ENCODE data around the gene CDON.
A peak's percentile ranks its signal among the peaks of the same experiment; 100 is the strongest.

CDON gene

GRCh38 chr11:126083829-126084607, 21.4 kb upstream of the CDON start:
- no peak overlapping the region for H3K4me3 ChIP-seq (replicated peaks in 1 of 2; ENCODE audit: low read depth in 2 of 2, low read length in 2 of 2)
- no peak for DNase-seq (ENCODE audit: low read depth in 2 of 2)
- no peak for TF ChIP-seq CTCF (IDR thresholded peaks at IDR 0.05; ENCODE audit: low read depth, low read length)

GRCh38 chr11:126082251-126083109, 19.8 kb upstream of the CDON start:
- no peak for TF ChIP-seq CTCF (IDR thresholded peaks at IDR 0.05; ENCODE audit: low read depth, low read length)
- no peak for DNase-seq (ENCODE audit: low read depth in 2 of 2)
- no peak overlapping the region for H3K4me3 ChIP-seq (replicated peaks in 1 of 2; ENCODE audit: low read depth in 2 of 2, low read length in 2 of 2)

- TF ChIP-seq CTCF (IDR thresholded peaks at IDR 0.05; ENCODE audit: low read depth, low read length) = no peak
- DNase-seq (ENCODE audit: low read depth in 2 of 2) = no peak
- H3K4me3 ChIP-seq (replicated peaks in 1 of 2; ENCODE audit: low read depth in 2 of 2, low read length in 2 of 2) = no peak overlapping the region
Observed at GRCh38 chr11:126081915-126082250, 19.2 kb upstream of the CDON start.

GRCh38 chr11:126080161-126080941, 17.7 kb upstream of the CDON start:
- no peak overlapping the region for H3K4me3 ChIP-seq (replicated peaks in 1 of 2; ENCODE audit: low read depth in 2 of 2, low read length in 2 of 2)
- TF ChIP-seq CTCF (IDR thresholded peaks at IDR 0.05; ENCODE audit: low read depth, low read length) = no peak
- peak in 1 of 2 donors; percentile 62 for DNase-seq (ENCODE audit: low read depth in 2 of 2)

- H3K4me3 ChIP-seq (replicated peaks in 1 of 2; ENCODE audit: low read depth in 2 of 2, low read length in 2 of 2) = no peak overlapping the region
- no peak for TF ChIP-seq CTCF (IDR thresholded peaks at IDR 0.05; ENCODE audit: low read depth, low read length)
- no peak for DNase-seq (ENCODE audit: low read depth in 2 of 2)
Observed at GRCh38 chr11:126079621-126080124, 17.0 kb upstream of the CDON start.

GRCh38 chr11:126076641-126077040, 14.0 kb upstream of the CDON start:
- no peak for DNase-seq (ENCODE audit: low read depth in 2 of 2)
- TF ChIP-seq CTCF (IDR thresholded peaks at IDR 0.05; ENCODE audit: low read depth, low read length) = no peak
- H3K4me3 ChIP-seq (replicated peaks in 1 of 2; ENCODE audit: low read depth in 2 of 2, low read length in 2 of 2) = no peak overlapping the region
